SU-DHL-6 (cell line): ENCODE measurements around the gene FBXW4.

ENCODE experiments used
- CTCF ChIP-seq: fragments of 200-600 bp; sonication (generic); IDR thresholded peaks from one replicate; pipeline ENCODE4 v1.5.1; 2017; ENCODE audit warnings: antibody characterized with exemption, mild to moderate bottlenecking, low read length, moderate library complexity; ENCODE audit not compliant: insufficient read depth, poor library complexity, severe bottlenecking
- EZH2phosphoT487 ChIP-seq: fragments of 200-600 bp; sonication (generic), shearing (Covaris generic); conservative IDR thresholded peaks from 2 replicates; pipeline ENCODE4 v1.6.1; 2018; ENCODE audit warnings: mild to moderate bottlenecking, antibody characterized with exemption, low read length, moderate library complexity, mixed read lengths

GRCh38 chr10:101562231-101562630 lies 132.7 kb downstream of the FBXW4 start:
- TF ChIP-seq CTCF (no peak), EZH2phosphoT487 (no peak)
